Activated CD4-positive, alpha-beta T cell treated with anti-CD3 and anti-CD28 coated beads, Interleukin-2, amount 50 U/mL, for 1 hour (primary cell): ENCODE results near the gene SCRN1.
A peak's percentile ranks its signal among the peaks of the same experiment; 100 is the strongest.
"Not testable (repeated sequence)": the region's sequence is repeated elsewhere in the genome, so short reads cannot be mapped to it uniquely, and the experiment has no call there.

ENCODE experiments used
- DNase-seq: peaks from one replicate; pipeline ENCODE4 v3.0.0-alpha.2; 2020

Gene SCRN1

DNA sequence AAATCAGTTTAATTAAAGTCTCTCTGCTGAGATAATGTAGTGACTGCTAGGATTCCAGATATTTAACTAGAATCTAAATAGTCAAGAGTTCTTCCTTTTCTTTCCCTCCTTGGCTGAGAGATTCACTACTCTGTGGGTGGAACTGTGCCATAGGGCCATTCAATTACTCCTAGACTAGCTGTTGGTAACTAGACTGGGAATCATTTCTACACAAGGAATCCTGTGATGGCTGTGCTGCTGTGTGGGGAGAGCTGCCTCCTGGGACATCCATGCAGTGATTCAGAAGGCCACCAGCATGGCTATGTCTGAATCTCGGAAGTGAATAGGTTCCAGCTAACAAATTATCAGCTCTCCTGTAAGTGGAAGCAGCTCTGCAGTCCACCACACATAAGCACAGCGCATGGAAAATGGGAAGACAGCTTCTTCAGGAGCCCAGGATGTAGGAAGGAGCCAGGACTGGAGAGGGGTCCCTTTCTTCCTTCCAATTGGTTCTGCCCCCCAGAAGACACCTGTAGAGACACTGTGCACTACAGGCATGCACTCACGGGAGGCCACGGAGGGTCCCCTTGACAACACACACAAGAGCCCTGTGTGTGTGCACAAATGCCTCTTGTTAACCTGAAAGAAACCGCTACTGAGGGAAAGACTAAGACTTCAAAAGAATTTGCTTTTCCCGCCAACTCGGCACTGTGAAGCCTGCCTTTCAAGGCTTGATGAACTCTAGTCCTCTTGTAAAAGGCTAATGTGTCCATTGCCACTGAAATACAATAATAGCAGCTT lies 66.5 kb downstream of the SCRN1 start:
- no peak for DNase-seq

DNA sequence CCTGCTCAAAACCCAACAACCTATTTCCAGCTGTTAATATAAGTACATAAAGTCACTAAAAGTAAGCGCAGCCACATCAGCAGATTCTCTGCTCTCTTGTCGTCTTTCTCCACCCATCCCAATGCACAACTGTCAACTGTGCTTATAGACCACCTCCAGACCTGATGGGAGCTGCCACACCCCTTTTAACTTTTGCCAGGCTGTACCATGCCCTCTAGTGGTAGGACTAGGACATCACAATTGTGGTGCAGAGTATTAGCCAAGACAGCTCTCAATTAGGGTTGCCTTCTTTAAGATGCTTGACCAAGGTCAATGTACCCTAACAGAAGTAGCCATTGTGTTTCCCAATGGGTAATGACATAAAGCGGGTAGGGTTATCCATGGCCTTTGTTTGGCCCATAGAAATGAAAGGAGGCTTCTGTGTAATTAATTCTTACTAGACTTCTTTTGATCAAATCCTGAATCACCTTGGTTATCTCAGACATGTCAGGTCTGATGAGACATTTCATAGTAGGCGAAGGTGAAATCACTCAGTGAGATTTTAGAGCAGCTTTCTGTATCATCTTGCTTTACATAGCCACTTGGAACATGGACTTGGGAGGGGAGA lies 68.1 kb downstream of the SCRN1 start:
- peak; percentile 20 for DNase-seq

DNA sequence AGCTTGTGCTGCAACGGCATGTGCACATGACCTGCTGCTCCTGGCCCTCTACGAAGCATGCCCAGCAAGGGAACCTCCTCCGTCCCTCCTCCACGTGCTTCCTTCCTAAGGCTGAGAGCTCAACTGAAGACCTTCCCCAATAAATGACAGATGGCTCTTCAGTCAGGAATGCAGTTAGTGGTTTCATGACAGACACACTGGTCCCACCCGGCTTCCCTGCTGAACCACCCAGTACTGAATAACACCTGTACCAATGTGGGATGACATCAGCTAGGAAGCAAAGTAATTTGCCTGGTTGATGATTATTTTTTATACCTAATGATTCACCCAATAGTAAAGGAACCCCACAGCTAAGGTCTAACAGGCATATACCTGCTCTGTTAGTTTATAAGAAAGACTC lies 69.1 kb downstream of the SCRN1 start:
- no peak for DNase-seq

DNA sequence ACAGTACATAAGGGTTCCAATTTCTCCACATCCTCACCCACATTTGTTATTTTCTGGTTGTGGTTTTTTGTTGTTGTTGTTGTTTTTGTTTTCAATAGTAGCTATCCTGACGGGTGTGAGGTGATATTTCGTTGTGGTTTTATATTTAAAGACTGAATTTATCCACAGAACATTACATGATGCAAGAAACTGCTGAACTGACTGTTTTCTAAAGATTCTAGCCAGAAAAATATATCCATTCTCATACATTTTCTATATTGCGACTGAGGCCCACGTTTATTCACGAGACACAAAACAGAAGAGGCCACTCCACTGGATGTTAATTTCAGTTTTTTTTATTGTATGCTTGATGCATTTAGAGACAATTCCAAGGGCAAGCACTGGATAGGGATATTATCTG lies 69.8 kb downstream of the SCRN1 start:
- no peak for DNase-seq

DNA sequence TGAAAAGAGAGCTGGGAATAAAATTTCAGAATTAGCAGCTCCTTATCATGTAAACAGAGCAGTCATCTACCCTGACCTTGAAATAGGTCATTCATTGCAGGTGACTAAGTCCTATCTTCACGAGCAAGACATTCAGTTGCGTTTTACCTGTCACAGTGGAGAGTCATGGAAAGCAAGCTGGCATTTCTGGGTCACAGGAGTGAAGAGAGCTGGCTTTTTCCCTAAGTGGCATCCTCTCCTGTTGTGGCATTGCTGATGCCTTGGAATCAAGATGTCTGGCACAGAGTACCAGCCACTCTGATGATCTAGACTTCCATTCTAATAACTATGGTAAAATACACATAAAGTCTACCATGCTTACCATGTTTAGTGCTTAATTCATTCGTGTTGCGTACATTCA lies 70.8 kb downstream of the SCRN1 start:
- no peak for DNase-seq

DNA sequence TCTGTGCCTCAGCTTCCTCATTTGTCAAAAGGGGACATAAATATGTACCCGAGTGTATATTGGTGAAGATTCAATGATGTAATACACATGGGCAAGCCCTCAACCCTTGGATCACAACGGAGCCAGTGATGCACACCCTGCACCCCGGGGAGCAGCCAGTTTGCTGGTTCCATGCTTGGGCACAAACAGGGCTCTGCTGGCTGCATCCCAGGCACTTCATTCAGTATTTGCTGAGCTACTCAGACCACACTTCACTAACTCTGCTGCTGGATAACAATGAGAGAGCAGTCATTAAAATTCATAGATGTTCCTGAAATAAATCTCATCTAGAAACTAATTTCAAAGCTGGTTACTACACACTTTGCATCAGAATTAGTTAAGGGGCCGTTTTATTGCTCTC lies 72.0 kb downstream of the SCRN1 start:
- DNase-seq = no peak

DNA sequence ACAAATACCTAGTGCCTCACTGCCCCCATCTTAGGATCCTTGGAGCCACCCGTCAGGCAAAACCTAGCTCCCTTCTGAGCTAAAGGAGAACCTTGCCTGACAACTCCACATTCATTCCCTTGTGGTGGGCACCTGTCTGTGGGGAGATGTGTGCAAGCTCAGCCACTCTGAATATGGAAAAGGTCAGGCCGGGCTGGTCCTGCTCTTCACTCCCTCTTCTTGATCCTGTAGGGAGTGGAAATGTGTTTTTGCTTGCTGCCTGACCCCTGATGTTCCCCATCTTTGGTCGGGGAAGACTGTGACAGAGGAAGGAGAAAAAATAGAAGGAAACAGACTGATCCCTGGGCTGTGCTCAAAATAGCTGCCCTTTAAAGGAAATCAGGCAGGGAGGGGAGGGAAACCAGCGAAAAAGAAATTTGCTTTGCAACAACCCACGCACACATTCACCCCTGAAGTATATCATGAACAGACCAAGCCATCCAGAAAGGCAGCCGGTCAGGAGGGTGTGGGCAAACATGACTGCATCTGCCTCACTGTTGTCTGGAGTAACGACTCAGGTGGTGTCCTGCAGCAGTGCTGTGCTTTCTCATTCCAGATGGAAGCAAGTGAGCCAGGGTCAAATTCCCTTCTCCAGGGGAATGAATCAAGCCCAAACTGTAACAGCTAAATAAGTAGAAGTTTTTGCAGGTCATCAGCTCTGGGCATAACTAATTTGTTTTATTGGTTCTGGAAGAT lies 74.0 kb downstream of the SCRN1 start:
- DNase-seq = no peak

DNA sequence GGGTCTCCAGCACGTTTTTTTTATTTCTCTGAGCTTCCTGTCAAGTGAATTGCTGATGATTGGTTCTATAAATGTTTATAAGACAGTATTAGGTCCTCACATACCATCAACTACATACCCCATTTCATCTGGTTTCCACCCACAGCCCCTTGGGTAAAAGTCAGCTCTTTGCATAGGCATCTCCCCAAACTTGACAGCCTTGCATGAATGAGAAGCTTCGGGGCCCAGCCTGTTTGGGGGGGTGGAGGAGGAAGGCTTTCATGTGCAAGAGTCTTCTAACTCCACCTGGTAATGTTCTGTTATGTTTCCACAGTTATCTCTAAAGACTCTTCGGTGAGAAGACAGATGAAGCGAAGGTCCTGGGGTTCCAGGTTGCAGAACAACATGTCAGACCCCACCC lies 75.4 kb downstream of the SCRN1 start:
- no peak for DNase-seq

DNA sequence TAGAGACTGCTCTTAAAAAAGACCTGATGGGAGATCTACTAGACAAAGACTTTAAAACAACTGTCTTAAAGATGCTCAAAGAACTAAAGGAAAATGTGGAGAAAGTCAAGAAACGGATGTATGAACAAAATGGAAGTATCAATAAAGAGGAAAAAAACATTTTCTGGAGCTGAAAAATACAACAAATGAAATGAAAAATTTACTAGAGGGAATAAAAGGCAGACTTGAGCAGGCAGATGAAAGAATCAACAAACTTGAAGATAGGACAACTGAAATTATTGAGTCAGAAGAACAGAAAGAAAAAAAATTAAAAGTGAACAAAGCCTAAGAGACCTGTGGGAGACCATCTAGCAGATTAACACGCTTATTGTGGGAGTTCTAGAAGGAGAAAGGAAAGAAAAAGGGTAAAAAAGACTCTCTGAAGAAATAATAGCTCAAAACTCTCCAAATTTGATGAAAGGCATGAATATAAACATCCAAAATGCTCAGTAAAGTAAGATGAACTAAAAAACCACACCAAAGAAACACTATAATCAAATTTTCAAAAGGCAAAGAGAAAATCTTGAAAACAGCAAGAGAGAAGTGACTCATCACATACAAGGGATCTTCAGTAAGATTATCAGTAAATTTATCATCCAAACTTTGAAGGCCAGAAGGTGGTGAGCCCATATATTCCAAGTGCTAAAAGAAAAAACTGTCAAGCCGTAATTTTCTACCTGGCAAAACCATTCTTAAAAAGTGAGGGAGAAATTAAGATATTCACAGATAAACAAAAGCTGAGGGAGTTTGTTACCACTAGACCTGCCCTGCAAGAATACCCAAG lies 83.2 kb downstream of the SCRN1 start:
- no peak for DNase-seq

DNA sequence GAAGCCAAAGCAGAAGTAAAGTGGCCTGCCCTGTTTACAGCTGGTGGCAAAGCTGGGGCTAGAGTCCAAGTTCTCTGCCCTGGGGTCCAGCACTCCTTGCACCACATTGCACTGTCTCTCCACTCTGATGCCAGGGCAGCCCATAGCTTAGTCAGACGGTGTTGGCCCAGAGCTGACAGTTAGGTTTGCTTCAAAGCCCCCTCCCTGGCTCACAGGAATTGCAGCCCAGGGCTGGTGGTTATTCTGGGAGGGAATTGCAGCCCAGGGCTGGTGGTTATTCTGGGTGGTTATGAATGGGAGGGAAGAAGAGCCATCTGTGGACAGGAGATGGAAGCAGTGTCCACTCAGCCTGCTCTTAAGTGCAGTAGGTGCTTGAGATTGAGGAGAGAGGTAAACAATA lies 88.9 kb downstream of the SCRN1 start:
- DNase-seq = no peak

DNA sequence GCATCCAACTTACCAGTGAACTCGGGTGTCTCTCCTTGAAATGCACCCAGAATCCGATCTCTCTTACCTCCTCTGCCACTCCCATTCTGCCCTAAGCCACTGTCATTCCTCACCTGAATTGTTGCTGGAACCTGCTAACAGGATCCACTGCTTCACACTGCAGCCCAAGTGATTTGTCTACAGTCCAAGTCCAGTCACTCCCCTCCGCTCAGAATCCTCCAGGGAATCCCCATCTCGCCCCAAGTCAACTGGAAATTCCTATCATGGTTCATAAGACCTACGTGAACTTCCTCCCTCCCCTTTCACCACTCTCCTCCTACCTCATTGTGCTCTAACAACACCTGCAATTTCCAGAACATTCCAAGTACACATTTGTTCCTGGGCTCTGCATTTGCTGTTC lies 91.3 kb downstream of the SCRN1 start:
- no peak for DNase-seq

DNA sequence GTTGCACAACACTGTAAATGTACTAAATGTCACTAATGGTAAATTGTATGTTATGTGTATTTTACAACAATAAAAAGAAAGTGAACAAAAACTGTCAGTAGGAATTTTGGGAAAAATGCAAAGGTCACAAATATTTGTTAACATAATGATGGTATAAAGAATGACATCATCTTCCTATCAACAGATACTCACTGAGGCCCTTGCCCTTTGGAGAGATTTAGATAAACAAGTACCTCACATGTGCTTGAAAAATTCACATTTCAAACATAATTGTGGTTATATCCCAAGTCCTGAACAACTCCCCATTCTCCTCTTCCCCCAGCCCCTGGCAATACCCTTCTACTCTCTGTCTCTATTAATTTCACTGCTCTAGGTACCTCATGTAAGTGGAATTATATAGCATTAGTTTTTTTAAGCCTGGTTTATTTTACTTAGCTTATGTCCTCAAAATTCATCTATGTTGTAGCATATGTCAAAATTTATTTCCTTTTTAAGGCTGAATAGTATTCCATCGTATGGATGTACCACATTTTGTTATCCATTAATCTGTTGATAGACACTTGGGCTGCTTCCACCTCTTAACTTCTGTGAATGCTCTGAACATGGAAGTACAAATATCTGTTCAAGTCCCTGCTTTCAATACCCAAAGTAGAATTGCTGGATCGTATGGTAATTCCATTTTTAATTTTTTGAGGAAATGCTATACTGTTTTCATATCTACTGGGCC lies 92.8 kb downstream of the SCRN1 start:
- DNase-seq = no peak

DNA sequence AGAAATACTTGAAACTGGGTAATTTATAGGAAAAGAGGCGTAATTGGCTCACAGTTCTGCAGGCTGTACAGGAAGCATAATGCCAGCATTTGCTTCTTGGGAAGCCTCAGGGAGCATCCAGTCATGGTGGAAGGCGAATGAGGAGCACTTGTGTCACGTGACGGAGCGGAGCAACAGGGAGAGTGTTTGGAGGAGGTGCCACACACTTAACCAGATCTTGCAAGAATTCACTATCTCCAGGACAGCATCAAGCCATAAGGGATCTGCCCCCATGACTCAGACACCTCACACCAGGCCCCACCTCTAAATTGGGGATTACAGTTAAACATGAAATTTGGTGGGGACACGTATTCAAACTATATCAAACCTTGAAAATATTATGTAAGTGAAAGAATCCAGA lies 94.0 kb downstream of the SCRN1 start:
- no peak for DNase-seq

DNA sequence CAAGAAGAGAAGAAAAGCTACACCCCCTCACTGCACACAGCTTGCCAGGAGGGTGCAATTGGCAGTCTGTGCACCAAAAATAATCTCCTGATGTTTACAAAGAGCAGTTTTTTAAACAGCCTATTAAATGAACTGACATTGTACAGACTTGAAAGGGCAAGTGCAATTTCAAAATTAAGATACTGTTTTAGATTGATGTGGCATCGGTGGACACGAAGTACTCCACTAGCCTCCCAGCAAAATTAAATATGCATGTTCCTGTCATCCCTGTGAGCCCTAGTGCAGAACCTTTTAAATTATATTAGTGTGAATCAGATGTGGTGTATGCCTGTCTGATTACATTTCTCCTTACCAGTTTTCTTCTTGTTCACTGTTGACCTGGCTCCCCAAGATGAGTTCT lies 95.3 kb downstream of the SCRN1 start:
- DNase-seq = no peak

DNA sequence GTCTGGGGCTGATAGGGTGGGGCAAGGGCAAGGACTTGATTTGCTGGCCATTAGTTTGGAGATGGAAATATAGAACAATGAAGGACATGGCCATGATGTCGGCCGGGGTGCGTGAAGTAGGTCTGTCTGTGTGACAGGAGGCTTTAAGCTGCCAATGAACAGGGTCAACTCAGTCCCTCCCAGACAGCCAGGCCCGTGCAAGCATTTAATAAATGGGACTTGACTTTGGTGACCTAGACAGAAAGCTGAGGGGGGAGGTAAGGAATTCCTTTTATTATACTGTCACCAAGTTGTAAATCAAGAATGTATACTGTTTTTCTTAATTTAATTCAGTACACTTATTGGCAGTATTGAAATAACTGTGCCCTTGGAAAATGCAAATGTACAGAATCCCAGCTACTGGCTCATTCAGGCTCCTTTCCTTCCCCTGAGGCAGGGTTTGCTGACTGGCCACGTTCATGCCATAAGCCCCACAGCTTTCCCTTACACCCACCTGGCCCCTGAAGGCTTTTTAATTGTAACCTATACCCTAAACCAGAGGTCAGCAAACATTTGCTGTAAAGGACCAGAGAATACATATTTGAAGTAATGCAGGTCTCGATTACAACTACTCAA lies 96.1 kb downstream of the SCRN1 start:
- no peak for DNase-seq

DNA sequence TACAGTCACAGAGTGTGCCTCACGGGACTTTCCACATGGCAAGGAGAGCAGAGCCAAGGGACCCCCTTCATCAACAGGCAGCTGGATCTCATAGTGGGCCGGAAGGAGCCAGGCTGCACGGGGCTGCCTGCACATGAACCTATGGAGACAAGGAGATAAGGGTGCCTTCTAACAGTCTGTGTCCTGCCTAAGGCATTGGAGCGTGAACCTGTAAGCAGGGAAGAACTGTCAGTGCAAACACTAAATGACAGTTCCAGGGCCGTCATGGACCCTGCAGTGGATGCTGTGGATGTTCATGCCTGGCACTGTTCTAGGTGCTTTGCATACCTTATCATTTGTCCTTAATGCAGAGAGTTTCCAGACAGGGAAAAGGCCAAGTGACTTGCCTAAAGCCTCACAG lies 97.4 kb downstream of the SCRN1 start:
- DNase-seq = no peak

DNA sequence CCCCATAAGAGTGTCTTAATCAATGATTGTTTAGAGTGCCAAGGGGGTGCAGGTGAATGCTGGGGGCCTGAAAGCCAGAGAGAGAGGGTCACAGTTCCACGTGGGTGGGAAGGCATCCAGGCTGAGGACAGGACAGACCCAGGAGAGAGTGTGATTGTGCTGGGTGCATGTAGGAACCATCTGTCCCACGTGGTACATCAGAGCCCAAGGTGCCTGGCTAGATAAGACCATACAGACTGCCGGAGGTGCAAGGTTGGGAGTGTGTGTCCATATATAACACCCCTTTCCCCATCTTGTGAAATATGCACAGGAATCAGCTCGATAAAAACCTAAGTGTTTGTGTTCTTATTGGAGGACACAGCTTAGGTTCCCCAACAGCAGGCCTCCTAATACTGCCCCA lies 97.8 kb downstream of the SCRN1 start:
- DNase-seq = no peak

DNA sequence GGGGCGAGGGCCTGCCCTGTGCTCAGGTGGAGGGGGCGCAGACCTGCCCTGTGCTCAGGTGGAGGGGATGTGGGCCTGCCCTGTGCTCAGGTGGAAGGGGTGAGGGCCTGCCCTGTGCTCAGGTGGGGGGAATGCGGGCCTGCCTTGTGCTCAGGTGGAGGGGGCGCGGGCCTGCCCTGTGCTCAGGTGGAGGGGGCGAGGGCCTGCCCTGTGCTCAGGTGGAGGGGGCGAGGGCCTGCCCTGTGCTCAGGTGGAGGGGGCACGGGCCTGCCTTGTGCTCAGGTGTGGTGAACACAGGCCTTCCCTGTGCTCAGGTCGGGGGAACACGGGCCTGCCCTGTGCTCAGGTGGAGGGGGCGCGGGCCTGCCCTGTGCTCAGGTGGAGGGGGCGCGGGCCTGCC lies 98.8 kb downstream of the SCRN1 start:
- DNase-seq = not testable (repeated sequence)

DNA sequence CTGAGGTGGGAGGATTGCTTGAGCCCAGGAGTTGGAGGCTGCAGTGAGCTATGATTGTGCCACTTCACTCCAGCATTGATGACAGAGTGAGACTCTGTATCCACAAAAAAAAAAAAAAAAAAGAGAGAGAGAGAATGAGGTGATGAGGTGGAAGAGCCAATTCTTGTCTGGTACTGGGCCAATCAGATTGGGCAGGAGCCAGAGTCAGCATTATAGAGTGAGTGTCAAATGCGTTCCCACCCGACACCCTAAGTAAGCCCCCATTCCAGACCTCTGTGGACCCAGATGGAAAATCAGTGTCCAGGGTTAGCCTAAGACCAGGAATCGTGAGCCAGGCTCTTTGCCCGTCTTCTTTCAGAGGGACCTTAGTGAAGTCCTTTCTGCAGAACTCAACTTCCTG lies 99.3 kb downstream of the SCRN1 start:
- DNase-seq = no peak

DNA sequence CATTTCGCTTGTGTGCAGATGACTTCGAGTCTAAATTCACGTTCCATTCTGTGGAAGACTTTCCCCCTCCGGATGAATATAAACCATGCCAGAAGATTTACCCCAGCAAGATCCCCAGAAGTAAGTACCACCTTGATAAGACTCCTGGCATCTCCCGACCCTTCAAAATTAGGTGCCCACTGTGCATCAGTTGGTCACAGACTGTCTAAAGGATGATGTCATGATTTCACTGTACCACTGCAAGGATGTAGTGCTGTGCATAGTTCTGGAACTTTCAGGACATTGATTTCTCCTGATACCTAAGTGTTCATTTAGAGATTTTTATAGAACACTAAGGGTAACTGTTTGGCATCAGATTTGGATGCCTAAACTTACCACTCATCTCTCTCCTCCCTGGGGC lies 100.3 kb downstream of the SCRN1 start:
- no peak for DNase-seq

DNA sequence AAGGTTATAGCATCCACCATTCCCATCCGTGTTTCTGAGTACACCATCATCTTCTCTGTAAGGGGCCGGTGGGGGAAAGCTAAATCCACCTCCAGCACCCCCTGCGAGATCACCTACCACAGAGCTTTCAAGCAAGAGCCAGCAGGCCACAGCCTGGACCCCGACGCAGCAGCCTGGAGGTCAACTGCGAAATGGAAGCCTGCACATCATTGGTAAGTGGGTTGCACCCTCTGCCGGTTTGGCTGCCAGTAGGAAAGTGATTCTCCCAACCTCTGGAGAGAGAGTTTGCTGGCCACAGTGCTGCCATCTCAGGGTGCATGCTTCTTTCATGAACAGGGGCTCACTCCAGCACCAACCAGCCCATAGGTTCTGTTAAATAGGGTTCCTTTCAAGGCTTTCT lies 101.6 kb downstream of the SCRN1 start:
- DNase-seq = no peak

DNA sequence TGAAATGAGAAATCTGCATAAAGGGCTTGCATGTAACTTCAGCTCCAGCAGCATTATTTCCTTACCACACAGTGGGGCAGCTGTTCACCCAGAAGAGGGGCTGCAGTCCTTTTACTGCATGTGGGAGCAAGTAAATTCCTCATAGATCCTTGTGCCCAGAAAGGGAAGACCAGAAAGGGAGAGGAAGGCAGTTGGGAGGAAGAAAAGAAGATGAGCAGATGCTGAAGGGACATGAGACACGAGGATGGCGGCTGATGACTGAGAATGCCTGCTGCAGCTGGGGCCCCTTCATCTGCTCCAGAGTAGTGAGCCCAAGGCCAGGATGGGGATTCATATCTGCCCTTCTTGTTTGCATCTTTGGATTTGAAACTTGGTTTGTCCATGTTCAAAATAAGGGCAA lies 102.8 kb downstream of the SCRN1 start:
- no peak for DNase-seq
